ENCODE data around the gene LGALS4. TPM values are rescaled to one million over a fixed set of nuclear protein-coding genes. Genes with fewer than 3 reads are reported as not detected.
"Not testable (repeated sequence)": the region's sequence is repeated elsewhere in the genome, so short reads cannot be mapped to it uniquely, and the experiment has no call there.

Gene LGALS4
- total RNA-seq, 1 experiment from 2014 or later = not detected

DNA sequence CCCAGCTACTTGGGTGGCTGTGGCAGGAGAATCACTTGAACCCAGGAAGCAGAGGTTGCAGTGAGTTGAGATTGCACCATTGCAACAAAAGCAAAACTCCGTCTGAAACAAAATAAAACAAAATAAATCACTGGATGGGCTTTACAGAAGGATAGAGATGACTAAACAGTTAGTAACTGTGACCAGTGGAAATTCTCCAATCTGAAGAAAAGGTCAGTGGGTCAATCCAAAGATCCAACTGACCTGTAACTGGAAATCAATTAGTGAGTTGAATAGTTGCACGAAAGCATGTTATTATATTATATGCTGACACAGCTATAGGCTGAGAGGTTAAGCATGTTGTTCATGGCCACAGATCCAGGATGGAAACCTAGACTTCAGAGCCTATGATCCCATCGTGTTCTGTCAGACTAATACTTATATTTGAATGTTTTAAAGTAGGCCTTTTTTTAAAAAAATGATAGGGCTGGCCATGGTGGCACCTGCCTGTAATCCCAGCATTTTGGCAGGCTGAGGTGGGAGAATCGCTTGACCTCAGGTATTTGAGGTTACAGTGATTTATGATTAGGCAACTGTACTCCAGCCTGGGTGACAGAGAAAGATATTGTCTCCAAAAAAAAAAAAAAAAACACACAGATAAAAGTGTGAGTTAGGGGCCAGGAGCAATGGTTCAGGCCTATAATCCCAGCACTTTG, 17.4 kb upstream of the LGALS4 start:
- DNase-seq (ENCODE audit: low spot score) = no peak
- in situ Hi-C loops (cut with HindIII; ENCODE audit: low sequenced_read_pairs) = no loop called here

DNA sequence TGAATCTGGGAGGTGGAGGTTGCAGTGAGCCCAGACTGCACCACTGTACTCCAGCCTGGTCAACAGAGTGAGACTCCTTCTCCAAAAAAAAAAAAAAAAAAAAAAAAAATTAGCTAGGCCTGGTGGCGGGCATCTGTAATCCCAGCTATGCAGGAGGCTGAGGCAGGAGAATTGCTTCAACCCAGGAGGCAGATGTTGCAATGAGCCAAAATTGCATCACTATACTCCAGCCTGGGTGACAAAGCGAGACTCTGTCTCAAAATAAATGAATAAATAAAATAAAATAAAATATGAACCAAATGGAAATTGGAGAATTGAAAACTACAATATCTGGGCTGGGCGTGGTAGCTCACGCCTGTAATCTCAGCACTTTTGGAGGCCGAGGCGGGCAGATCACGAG, 16.5 kb upstream of the LGALS4 start:
- in situ Hi-C loops (cut with HindIII; ENCODE audit: low sequenced_read_pairs); DNase-seq (ENCODE audit: low spot score): not testable (repeated sequence)

GRCh38 chr19:38826856-38827551, 14.3 kb upstream of the LGALS4 start:
- in situ Hi-C loops (cut with HindIII; ENCODE audit: low sequenced_read_pairs) = no loop called here
- DNase-seq (ENCODE audit: low spot score) = no peak

GRCh38 chr19:38825936-38826335, 13.2 kb upstream of the LGALS4 start:
- DNase-seq (ENCODE audit: low spot score); in situ Hi-C loops (cut with HindIII; ENCODE audit: low sequenced_read_pairs): not testable (repeated sequence)

GRCh38 chr19:38821230-38821825, 8.6 kb upstream of the LGALS4 start:
- DNase-seq (ENCODE audit: low spot score); in situ Hi-C loops (cut with HindIII; ENCODE audit: low sequenced_read_pairs): not testable (repeated sequence)

DNA sequence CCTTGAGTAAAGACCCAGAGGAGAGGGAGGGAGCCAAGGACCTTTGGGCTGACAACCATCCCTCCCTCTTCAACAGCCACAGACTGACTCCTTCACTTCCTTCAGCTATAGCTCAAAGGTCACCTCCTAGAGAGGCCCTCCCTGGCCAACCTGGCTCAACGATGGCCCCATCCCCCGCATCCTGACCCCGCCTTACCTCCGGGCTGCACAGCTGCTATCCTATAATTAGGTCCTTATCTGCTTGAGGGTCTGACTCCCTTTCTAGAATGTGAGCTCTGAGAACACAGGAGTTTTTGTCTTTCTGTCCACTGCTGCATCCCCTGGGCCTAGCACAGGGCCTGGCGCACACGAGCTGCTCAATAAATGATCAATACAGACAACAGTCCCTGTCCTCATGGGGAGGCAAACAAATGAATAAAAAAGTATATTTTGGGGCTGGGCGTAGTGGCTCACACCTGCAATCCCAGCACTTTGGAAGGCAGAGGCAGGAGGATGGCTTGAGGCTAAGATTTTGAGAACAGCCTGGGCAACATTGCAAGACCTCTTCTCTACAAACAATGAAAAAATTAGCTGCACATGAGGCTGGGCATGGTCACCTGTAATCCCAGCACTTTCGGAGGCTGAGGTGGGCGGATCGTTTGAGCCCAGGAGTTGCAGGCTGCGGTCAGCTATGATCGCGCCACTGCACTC, 6.6 kb upstream of the LGALS4 start:
- DNase-seq (ENCODE audit: low spot score) = no peak
- in situ Hi-C loops (cut with HindIII; ENCODE audit: low sequenced_read_pairs) = no loop called here

- DNase-seq (ENCODE audit: low spot score) = no peak
- in situ Hi-C loops (cut with HindIII; ENCODE audit: low sequenced_read_pairs) = no loop called here
These were observed 4.3 kb upstream of the LGALS4 start for GRCh38 chr19:38817081-38817480.

DNA sequence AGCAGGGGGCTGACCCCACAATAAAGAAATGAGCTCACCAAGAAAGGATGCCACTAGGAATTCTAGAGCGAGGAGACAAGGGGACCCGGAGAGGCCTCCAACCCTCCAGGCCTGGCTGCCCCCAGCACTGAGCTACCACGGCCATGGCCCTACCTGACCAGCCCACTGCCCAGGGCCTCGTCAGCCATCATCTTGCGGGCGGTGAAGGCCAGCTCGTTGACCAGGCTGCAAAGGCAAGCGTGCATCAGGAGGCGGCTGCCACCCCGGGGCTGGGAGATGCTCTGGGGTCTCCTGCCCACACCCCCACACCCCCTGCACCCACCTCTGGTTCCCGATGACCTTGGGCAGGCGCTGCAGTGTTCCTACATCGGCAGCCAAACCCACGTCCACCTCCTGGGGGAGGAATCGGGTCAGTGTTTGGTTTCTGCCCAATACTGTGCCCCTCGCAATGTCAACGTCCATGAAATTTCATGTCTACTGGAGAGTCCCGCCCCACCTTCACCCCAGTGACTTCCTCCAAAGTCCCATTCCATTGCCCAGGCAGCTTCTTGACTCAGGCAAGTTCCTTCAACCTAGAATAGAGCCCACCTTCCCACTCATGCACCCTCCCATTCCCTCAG, 3.5 kb upstream of the LGALS4 start:
- no peak for DNase-seq (ENCODE audit: low spot score)
- in situ Hi-C loops (cut with HindIII; ENCODE audit: low sequenced_read_pairs) = no loop called here

DNA sequence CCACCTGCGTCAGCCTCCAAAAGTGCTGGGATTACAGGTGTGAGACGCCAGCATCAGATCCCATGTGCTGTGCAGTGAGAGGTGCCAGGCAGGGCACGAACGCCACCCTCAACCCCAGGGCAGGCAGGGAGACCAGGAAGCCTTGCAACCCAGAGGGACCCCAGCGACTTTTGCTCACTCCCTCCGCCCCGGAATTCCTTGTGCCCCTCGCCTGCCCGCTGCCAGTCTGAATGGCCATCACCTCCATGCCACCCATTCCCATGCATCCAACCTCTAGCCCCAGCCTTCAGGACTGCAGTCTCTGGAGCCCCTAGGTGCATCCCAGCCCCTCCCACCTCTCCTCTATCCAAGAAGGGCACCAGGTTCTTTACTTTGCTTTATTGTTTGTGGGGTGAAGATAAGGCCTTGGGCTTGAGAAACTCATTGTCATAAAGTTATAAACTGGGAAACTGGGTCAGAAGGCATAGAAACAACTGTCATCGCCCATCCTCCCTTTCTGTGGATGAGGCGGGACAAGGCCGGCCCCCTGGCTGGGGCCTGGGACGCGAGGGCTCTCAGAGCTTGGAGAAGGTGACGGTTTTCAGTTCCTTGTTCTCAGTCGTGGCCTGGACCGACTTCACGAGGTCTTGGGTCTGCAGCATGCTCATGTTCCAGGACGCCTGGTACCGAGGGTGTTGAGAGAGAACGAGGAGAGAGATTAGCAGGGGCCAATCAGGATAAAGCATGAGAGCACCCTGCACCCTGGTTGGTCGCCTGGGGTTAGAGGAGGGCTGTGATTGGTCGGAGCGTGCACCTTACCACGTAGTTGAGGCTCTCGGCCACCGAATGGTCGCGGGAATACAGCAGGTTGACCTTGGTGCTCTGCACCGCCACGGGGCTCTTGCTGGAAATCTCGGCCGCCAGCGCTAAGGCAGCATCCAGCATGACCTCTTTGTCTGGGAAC, 2.6 kb upstream of the LGALS4 start:
- DNase-seq (ENCODE audit: low spot score) = no peak
- in situ Hi-C loops (cut with HindIII; ENCODE audit: low sequenced_read_pairs) = no loop called here

DNA sequence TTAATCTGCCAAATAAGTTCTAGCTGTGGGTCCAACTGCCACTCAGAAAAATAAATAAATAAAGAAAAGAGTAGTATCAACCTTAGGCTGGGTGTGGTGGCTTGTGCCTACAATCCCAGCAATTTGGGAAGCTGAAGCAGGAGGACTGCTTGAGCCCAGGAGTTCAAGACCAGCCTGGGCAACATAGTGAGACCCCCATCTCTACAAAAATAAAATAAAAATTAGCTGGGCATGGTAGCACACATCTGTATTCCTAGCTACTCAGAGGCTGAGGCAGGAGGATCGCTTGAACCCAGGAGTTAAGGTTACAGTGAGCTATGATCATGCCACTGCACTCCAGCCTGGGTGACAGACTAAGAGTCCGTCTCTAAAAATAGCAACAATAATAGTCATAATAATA, 1.2 kb upstream of the LGALS4 start:
- DNase-seq (ENCODE audit: low spot score); in situ Hi-C loops (cut with HindIII; ENCODE audit: low sequenced_read_pairs): not testable (repeated sequence)

GRCh38 chr19:38813323-38813722, 578 bp upstream of the LGALS4 start:
- in situ Hi-C loops (cut with HindIII; ENCODE audit: low sequenced_read_pairs) = no loop called here
- no peak for DNase-seq (ENCODE audit: low spot score)

DNA sequence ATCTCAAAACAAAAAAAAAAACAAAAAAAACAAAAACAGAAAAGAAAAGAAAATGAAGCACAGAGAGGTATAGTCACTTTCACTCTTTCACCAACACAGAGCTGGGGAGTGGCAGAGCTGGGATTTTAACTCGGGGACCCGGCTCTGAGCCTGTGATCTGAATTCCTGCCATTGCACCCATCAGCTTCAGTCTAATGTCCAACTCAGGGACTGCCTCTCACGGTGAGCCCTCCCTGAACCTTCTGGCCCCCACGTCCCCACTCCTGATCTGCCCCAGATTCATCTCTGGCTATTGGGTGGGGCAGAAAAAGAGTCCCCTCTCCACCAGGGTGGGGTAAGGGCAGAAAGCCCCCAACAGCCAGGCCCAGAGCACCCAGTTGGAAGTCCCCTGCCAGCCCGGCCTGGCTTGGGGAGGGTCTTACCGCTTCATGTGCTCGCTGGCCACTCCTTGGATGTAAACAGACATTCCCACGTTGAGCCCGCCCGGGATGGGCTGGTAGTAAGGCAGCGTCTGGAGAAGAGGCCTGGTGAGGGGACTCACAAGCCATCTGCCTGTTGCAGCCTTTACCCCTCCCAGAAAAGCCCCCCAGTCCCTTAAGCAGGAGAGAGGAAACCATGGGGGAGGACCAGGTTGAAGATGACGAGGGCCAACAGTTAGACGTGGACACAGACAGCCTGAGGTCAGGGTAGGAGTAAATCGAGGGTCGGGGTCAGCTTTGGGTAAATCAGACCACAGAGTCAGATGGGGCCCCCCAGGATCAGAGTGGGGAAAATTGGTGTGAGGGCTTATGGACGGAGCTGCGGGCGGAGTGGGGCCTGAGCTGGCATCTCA, 520 bp downstream of the LGALS4 start:
- in situ Hi-C loops (cut with HindIII; ENCODE audit: low sequenced_read_pairs) = no loop called here
- no peak for DNase-seq (ENCODE audit: low spot score)

DNA sequence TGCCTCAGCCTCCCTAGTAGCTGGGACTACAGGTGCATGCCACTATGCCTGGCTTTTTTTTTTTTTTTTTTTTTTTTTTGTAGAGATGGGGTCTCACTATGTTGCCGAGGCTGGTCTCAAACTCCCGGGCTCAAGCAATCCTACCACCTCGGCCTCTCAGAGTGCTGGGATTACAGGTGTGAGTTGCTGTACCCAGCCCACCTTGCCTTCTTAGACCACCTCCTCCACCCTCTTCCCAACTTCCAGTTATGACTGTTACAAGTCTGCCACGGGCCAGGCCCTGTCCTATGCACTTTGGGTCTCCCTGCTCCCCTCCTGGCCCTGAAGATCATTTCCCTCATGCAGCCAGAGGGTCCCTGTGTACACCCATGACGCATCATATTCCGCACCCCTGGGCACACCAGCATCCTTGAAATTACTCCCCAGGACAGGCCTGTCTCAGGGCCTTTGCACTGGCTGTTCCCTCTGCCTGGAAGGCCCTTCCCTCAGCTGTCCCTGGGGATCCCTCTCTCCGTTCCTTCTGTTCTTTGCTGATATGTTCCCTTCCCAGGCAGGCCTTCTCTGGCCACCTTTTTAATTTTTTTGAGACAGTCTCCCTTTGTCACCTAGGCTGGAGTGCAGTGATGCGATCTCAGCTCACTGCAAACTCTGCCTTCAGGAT, 3.0 kb downstream of the LGALS4 start:
- no peak for DNase-seq (ENCODE audit: low spot score)
- in situ Hi-C loops (cut with HindIII; ENCODE audit: low sequenced_read_pairs) = no loop called here

- in situ Hi-C loops (cut with HindIII; ENCODE audit: low sequenced_read_pairs) = no loop called here
- DNase-seq (ENCODE audit: low spot score) = no peak
These were observed 4.0 kb downstream of the LGALS4 start for GRCh38 chr19:38808741-38809140.

DNA sequence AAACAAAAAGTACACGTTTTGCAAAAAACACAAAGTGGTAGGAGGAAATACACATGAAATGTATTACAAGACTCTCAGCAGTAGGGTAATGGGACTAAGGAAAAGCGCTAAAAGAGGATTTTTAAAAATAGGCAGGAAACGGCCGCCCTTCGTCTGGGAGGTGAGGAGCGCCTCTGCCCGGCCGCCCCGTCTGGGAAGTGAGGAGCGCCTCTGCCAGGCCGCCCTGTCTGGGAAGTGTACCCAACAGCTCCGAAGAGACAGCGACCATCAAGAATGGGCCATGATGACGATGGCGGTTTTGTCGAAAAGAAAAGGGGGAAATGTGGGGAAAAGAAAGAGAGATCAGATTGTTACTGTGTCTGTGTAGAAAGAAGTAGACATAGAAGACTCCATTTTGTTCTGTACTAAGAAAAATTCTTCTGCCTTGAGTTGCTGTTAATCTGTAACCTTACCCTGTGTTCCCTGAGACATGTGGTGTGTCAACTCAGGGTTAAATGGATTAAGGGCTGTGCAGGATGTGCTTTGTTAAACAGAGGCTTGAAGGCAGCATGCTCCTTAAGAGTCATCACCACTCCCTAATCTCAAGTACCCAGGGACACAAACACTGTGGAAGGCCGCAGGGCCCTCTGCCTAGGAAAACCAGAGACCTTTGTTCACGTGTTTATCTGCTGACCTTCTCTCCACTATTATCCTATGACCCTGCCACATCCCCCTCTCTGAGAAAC, 5.2 kb downstream of the LGALS4 start:
- DNase-seq (ENCODE audit: low spot score); in situ Hi-C loops (cut with HindIII; ENCODE audit: low sequenced_read_pairs): not testable (repeated sequence)

- in situ Hi-C loops (cut with HindIII; ENCODE audit: low sequenced_read_pairs) = no loop called here
- no peak for DNase-seq (ENCODE audit: low spot score)
These were observed 6.4 kb downstream of the LGALS4 start for GRCh38 chr19:38806371-38806770.

GRCh38 chr19:38805180-38805579, 7.6 kb downstream of the LGALS4 start:
- in situ Hi-C loops (cut with HindIII; ENCODE audit: low sequenced_read_pairs) = no loop called here
- DNase-seq (ENCODE audit: low spot score) = no peak
